ENCODE results near the gene GALT.
"Not testable (repeated sequence)": the region's sequence is repeated elsewhere in the genome, so short reads cannot be mapped to it uniquely, and the experiment has no call there.

Gene GALT

DNA sequence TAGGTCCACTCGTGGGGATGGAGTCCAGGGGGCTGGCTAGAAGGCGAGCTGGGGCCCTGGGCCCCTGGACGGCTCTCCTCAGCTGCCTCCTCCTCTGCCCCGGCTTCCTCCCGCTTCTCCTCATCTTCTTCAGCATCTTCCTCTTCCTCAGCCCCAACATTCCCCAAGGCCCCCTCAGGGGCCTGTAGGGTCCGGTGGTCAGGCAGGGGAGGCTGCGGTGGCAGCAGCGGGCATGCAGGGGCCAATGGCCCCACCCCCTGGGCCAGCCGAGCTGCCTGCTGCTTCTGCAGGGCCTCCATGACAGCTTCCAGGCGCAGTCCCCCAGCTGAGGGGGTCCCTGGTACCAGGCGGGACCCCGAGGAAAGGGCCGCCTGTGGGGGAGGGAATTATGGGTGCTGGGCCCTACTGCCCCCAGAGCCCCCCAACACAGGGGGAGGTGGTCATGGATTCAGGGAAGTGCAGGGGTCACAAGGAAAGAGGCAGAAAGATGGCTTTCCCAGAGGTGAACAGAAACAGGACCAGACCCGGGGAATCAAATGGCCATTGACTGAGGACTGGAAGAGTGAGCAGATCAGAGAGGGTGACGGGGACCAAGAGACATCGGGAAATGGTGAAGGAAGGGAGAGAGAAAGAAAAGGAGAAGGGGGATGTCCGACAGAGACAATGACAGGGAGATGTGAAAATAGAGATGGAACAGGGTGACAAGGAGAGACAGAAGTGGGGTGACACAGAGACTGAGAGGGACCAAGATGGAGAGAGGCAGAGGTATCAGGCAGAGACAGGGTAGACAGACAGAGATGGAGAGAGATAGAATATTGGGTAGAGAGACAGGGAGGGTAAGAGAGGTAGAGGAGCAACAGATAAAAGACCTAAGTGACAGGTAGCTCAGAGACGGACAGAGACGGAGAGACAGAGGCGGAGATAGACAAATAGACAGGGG lies 18.5 kb upstream of the GALT start:
- no peak for DNase-seq

DNA sequence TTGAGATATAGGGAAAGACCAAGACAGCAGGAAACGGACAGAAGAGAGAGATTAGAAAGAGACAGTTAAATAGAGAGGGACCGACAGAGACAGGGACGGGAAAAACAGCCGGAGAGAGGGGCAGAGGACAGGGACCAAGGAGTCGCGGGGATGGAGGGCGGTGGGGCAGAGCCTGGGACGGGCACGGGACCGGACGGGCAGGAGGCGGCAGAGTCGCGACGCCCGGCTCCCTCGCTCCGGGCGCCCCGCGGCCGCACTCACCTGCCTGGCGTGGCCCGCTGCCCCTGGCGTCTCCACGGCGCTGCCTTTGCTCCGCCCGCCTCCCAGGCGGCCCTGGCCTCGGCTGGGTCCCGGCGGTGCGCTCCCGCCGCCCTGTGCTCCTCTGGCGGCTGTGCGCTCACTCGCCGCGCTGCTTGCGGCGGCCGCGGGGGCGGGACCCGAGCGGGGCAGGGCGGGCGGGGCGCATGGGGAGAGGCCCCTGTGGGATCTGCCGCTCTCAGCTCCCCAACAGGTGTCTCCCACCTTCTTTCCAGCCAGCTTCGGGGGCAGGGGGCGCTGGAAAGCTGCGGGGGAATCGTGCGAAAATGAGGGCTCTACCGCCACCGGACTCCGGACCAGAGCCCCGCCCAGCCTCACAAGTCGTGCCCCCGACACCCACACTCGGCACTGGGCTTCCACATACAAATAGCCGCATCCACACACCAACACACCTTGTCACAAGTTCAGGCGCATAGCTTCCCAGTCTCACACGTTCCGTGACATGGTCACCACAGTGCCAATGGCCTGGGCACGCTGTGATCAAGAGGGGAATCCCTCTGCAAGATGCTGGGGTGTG lies 17.6 kb upstream of the GALT start, which contains the start of gene ARID3C:
Gene ARID3C (minus strand): TSS at position 411 of the 835 bp plus-strand sequence. CDS start 1,052 bp downstream, outside the sequence.
- peak; percentile 42 for DNase-seq

DNA sequence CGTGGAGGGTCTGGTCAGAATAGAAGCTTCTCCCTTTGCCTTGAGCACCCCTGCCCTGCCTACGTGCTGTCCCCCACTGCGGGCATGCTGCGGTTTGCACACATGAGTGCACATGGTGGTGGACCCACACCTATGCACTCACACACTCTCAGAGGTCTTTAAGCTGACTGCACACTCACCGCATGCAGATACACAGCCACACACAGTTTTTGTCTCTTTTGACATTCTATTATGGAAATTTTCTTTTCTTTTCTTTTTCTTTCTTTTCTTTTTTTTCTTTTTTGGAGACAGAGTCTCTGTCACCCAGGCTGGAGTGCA lies 17.0 kb upstream of the GALT start:
- DNase-seq: no peak

DNA sequence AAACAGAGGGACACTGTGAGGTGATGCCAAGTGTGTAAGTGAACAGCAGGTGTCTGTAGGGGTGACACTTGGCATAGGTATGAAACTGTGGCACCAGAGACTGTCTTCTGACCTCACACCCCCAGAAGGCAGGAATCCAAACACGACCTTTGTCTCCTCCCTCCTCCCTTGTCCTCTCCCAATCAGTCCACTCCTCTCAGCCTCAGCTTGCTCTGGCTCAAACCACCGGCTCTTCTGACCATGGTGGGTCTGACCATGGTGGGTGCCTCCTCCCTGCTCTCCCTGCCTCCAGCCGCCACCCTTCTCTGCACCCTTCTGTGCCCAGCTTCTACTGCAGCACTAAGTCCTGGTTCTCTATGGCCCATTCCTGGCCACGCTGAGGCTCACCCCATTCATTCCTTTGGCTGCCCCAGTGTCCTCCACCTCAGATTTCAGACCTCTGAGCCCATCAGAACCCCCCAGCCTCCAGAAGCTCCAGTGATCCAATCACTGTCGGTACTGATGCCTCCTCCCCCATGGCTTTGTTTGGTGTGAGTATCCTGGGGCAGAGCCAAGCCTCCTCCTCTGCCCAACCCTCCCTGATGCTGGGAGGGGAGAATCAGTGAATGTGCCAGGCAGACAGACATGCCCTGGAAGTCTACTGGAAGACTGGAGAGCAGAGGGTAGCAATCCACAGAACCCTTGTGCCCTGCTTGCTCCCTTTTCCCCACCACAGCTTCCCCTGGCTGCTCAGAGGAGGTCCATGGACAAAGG lies 15.9 kb upstream of the GALT start:
- DNase-seq: no peak

DNA sequence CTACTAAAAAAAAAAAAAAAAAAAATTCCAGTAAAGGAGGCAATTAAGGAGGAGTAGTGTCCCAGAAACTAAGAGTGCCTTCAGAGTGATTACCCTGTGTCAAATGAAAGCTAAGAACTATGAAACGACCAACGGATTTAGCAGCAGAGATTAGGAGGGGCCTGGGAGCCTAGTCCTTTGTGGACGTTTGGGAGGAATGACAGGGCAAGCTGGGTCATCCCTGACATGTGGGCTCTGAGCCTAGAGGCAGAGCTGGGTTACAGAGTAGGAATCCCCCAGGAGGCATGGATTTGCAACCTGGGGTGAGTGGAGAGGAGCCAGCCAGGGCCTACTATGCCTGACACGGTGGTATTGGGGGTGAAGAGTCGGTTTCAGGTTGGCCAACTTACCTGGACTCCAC lies 13.3 kb upstream of the GALT start:
- DNase-seq: no peak

DNA sequence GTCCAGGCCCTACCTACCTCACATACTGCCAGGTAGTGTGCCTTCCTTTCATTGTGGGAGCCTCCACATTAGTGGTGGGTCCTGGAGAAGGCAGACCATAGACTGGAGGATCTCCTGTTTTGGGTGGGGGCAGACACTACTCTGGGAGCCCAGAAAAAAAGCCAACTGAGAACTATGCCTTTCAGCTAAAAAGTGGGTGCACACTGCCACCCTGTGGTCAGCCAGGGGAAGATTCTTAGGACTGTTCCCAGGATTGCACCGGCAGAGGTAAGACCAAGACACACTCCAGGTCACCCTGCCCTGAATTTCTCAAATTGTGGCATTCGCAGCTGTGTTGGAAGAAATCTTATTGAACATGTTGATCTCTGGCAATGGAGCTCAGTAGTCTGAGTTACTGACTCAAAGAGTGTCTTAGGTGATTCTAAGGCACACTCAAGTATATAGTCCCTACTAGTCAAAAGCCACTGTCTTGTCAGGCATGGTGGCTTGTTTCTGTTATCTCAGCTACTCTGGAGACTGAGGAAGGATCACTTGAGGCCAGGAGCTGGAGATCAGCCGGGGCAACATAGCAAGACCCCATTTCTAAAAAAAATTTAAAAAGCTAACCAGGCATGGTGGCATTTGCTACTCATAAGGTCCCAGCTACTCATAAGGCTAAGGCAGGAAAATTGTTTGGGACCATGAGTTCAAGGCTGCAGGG lies 12.5 kb upstream of the GALT start:
- DNase-seq: peak; percentile 49

DNA sequence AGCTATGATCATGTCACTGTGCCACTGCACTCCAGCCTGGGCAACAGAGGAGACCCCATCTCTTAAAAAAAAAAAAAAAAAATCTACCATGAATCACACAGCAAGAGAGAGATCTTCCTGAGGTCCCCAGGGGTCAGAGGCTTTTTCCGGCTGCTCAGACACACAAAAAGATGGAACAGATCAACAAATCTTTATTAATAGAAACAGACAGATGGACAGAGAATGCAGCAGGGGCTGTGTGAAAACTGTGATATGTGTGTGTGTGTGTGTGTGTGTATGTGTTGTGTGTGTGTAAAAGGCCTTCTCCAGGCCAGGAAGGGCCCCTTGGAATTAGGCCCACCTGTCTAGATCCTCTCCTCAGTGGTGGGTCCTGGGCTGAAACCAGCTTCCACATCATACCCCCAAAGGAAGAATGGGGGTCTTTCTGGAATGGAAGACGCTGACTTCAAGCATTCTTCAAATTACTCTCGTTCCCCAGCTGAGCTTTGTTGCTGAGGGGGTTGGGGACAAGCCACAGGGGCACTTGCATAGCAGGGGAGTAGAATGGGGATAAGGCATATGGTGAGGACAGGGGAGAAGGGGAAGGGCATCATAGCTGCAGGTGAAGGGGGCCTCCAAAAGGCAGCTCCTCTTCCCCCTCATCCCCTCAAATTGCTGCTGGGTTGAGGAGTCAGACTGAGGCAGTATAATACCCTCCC lies 11.8 kb upstream of the GALT start:
- no peak for DNase-seq

DNA sequence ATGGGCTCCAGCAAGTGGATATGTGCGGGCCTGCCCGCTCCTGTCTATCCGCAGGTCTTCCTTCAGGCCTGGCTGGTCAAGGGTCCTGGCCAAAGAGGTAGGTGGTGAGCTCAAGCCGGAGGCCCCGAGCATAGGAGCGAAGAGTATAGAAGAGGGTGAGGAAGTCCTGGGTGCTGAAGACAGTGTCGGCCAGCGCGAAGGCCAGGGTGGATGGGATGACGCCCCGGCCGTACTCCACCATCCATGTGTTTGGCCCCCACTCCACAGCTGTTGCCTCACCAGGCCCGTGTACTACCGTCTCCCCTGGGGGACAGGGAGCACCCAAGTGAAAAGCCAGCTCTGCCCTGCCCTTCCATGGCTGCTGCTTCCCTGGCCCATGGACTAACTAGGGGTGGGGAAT lies 10.9 kb upstream of the GALT start:
- no peak for DNase-seq

DNA sequence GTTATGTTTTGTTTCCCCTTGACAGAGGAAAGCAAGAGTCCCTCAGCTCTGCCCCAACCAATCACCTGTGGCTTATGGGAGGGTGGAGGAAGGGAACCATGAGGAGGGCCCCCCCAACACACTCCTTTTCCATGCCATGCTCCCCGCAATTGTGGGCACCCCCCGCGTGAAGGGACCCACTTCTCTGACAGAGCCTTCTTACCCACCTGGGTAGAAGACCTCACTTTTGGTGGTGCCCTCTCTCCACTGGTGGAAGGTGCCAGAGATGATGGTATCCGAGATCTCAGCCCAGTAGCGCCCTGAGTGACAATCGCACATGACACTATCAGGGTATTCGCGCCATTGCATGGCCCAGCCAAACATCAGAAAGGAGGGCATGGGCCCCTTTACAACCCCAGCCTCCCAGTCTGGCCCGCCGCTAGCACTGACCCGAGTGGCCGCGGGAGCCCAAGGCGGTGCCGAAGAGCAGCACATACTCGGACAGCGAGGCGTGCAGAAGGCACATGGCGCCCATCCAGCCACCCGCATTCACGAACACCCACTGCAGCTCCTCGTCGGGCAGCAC lies 9.6 kb upstream of the GALT start:
- no peak for DNase-seq

DNA sequence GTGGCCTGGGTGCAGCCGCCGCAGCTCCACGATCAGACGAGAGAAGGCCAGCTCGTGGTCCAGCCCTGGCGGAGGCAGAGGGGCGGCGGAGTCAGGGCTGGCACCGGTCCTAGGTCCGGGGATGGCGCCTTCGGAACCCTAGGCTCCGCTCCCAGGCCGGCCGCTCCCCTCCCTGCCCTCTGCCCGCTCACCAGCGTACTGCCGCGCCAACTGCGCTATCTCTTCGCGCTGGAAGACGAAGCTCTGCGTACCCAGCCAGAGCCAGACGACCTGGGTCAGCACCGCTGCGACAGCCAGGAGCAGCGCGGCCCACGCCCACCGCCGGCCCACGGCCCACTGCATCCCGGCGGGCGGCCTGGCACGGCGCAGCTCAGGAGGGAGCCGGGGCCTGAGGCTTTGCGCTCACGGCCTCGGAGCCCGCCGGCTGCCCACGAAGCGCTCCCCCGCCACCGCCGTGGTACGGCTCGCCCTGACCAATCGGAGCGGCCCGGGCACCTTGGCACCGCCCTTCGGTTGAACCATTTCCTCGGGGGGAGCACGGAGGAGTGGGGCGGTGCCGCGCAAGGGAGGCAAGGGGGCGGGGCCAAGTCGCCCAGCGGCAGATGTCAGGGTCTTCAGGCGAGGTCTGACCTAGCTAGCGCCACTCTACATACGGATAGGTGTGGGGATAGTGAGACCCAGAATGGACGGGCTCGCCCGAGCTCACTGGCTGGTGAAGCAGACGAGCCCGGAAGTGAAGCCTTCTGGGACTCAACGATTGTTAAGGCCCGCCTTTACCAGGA lies 8.9 kb upstream of the GALT start, which contains the start of gene SIGMAR1:
Gene SIGMAR1 (minus strand): TSS at position 432 of the 782 bp plus-strand sequence. CDS start 90 bp downstream, at position 342.
- peak; percentile 83 for DNase-seq

DNA sequence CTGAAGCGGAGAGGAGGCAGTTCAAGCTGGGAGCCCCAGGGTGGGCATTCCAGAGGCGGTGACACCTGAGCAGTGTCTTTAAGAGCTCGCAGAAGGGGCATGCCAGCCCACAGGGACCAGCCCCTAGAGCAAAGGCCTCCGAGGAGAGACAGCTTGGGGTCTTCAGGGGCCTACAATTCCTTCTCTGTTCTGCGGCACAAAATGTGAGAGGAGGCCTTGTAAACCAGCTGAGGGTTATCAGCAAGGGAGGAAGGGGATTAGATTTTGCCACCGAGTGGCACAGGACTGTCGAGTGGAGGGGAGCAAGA lies 8.4 kb upstream of the GALT start:
- no peak for DNase-seq

DNA sequence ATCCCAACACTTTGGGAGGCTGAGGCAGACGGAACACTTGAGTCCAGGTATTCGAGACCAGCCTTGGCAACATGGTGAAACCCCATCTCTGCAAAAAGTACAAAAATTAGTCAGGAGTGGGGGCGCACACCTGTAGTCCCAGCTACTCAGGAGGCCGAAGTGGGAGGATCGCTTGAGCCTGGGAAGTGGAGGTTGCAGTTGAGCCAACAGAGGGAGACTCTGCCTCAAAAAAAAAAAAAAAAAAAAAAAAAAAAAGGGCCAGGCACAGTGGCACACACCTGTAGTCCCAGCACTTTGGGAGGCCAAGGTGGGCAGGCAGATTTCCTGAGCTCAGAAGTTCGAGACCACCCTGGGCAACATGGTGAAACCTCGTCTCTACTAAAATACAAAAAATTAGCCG lies 7.2 kb upstream of the GALT start:
- DNase-seq: not testable (repeated sequence)

DNA sequence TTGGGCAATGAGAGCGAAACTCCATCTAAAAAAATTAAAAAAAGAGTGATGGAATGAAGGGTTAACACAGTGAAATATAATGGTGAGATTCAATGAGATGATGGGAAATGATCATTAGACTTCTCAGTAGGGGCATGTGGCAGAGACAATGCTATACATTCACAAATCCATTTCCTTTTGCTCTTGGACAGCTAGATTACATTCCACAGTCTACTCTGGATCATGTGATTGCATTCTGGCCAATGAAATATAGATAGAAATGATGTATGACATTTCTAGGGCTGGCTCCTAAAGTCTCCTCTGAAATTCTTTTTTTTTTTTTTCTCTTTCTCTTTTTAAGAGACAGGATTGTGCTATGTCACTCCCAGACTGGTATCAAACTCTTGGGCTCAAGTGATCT lies 3.8 kb upstream of the GALT start:
- DNase-seq: no peak

DNA sequence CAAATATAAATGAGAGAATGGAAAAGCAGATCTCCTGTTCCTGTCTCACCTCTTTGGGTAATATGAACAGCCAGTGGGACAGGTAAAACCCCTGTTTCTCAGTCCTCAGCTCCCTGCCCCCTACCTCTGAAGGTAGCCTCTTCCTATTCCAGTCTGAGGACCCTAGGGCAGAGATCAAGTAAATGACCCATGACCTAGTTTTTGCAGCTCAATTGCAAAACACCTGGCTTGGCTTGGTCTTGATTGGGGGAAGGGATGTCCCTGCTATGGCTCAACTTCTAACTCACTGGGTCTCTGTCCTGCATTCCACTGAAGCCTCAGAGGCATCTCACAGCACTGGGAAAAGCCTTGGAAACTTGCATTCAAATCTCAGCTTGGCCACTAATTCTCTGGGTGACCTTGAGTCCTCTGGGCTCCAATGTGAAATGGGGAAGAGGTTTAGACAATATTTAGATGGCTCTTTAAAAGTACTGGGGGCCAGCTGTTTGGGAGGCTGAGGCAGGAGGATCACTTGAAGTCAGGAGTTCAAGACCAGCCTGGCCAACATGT lies 1.6 kb upstream of the GALT start:
- no peak for DNase-seq

DNA sequence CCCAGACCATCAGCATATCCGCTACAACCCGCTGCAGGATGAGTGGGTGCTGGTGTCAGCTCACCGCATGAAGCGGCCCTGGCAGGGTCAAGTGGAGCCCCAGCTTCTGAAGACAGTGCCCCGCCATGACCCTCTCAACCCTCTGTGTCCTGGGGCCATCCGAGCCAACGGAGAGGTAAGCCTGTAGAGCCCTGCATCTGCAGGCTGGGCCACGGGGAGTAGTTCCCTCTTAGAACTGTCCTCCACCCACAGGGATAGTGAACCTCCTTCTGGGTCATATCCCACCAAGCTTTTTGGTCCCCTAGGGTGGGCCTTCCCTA lies 569 bp downstream of the GALT start:
- DNase-seq: no peak

DNA sequence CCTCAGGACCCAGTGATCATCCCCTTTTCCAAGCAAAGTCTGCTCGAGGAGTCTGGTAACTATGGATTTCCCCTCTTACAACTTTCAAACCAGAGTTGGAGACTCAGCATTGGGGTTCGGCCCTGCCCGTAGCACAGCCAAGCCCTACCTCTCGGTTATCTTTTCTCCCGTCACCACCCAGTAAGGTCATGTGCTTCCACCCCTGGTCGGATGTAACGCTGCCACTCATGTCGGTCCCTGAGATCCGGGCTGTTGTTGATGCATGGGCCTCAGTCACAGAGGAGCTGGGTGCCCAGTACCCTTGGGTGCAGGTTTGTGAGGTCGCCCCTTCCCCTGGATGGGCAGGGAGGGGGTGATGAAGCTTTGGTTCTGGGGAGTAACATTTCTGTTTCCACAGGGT lies 1.2 kb downstream of the GALT start:
- DNase-seq: no peak

DNA sequence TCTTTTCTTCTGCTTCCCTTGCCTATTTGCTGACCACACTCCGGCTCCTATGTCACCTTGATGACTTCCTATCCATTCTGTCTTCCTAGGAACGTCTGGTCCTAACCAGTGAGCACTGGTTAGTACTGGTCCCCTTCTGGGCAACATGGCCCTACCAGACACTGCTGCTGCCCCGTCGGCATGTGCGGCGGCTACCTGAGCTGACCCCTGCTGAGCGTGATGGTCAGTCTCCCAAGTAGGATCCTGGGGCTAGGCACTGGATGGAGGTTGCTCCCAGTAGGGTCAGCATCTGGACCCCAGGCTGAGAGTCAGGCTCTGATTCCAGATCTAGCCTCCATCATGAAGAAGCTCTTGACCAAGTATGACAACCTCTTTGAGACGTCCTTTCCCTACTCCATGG lies 2.2 kb downstream of the GALT start:
- DNase-seq: no peak

DNA sequence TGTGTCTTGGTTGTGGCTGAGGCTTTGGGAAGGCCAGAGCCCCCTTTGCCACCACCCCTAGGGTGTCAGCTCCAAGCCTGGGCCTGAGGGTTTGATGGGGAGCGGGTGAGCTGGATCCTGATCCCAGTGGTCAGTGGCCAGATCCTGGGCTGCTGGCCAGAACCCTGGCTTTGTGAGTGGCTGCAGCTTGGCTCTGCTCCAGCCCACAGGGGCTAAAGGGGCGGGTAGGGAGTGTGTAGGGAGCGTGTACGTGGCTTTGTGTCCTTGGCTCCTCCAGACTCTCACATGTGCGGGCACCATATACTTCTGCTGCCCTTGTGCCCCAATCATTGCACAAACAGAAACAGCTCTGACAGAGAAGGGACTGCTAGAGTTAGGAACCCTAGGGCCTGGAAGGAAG lies 4.3 kb downstream of the GALT start:
- no peak for DNase-seq

DNA sequence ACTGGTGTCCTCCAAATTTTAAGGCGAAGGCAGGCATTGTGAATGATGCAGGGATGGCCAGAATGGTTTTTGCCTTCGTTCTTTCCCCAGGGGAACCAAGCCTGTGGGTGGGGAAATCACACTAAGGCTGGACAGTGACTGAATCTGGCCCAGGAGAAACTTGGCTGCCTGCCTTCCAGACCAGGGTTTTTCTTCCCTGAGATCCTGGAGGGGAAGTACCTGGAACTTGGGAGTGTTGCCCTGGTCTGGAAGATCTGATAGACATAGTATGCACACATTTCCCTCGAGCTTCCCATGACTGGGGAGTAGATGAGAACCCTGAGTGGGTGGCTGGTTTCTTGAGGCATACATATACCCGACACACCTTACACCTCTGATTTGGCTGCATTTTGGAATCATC lies 4.8 kb downstream of the GALT start:
- DNase-seq: no peak

DNA sequence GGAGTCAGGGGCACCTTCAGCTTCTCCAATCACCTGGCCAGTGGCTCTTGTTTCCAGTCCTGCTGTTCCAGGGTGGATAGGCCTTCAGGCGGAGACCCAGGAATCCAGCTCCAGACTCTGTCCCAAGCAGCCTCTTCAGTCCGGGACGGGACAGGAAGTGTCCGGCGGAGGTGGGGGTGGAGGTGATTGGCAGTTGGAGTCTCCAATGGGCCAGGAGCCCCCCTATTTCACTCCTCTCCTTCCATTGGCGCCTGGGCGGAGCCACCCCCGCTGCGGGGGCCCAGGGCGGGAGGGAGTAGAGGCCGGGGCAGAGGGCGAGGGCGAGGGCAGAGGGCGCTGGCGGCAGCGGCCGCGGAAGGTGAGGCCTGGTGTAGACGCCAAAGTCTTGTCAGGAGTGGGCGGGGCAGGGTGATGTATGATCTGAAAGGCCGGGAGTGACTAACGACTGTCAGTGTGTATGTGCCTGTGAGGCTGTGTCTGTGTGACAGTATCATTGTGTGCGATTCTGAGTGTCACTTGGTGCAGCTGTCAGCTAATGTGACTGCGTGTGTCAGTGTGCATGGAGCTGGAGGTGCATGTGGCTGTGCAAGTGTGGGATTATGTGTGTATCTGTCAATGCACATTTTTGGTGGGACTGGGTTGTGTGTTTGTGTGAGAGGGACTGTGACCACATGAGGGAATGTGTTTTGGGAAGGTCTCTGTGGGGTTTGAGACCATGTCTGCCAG lies 5.6 kb downstream of the GALT start, which contains the start of gene IL11RA:
Gene IL11RA (plus strand): TSS at position 310 of the 726 bp plus-strand sequence. CDS start 3,033 bp downstream, outside the sequence.
- DNase-seq: no peak

All from NCI-H526 treated with DMSO at 0.1 percent for 48 hours (cell line).